ENCODE measurements around the gene NPHP4. TPM values are rescaled to one million over a fixed set of nuclear protein-coding genes. Genes with fewer than 3 reads are reported as not detected.

NPHP4 gene
- total RNA-seq, 2 donors from 2014 or later = 6.2 to 15.9 TPM

GRCh38 chr1:5858246-5858645 is 134.0 kb downstream of the NPHP4 start:
- no peak for DNase-seq
- Histone ChIP-seq H3K9me3 (no peaks in the 10 kb centered on the region), H3K36me3 (no peaks in the 10 kb centered on the region)

GRCh38 chr1:5857508-5858090 is 134.6 kb downstream of the NPHP4 start:
- intact Hi-C loops (cut with DNase I) = no loop called here
- DNase-seq = no peak
- H3K4me1 ChIP-seq = no peaks in the 10 kb centered on the region
- TF ChIP-seq CTCF (IDR thresholded peaks at IDR 0.05) = no peak
- no peaks in the 10 kb centered on the region for H3K9me3 ChIP-seq
- no peaks in the 10 kb centered on the region for H3K36me3 ChIP-seq
- no peaks in the 10 kb centered on the region for H3K27me3 ChIP-seq
- no peak overlapping the region for H3K27ac ChIP-seq
- H3K4me3 ChIP-seq = no peak overlapping the region
- no peak overlapping the region for H3K9ac ChIP-seq (ENCODE audit: low read depth in 2 of 2, low read length in 2 of 2)

More at GRCh38 chr1:5858246-5858645, 134.0 kb downstream of the NPHP4 start:
- Histone ChIP-seq H3K4me3 (no peak overlapping the region), H3K27me3 (no peaks in the 10 kb centered on the region), H3K27ac (no peak overlapping the region), H3K9ac (ENCODE audit: low read depth in 2 of 2, low read length in 2 of 2) (no peak overlapping the region), H3K4me1 (no peaks in the 10 kb centered on the region)
- intact Hi-C loops (cut with DNase I) = no loop called here
- no peak for TF ChIP-seq CTCF (IDR thresholded peaks at IDR 0.05)

DNA sequence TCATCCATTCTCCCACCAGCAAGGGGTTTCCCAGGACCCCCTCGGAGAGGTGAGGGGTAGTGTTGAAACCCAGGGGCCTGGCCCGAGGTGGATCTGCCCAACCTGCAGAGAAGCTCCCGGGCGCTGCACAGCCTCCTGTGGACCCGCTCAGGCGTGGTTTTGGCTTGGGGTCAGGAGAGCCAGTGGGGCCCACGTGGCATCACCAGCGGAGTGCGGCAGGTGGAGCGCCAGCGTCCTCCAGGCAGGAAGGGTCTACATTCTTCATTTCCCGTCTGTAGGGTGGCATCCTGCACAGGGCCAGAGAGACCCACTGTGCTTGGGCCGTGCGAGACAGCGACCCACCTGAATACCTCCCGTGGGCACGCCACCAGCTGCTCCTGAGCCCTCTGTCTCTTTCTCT is 135.2 kb downstream of the NPHP4 start:
- Histone ChIP-seq H3K4me3 (no peak overlapping the region), H3K27ac (no peak overlapping the region), H3K4me1 (no peaks in the 10 kb centered on the region), H3K9me3 (no peaks in the 10 kb centered on the region), H3K9ac (ENCODE audit: low read depth in 2 of 2, low read length in 2 of 2) (no peak overlapping the region), H3K36me3 (no peaks in the 10 kb centered on the region), H3K27me3 (no peaks in the 10 kb centered on the region)
- intact Hi-C loops (cut with DNase I) = no loop called here
- TF ChIP-seq CTCF (IDR thresholded peaks at IDR 0.05) = no peak
- no peak for DNase-seq

- intact Hi-C loops (cut with DNase I) = no loop called here
- no peak for TF ChIP-seq CTCF (IDR thresholded peaks at IDR 0.05)
- no peaks in the 10 kb centered on the region for H3K36me3 ChIP-seq
- H3K9ac ChIP-seq (ENCODE audit: low read depth in 2 of 2, low read length in 2 of 2) = no peak overlapping the region
- no peak overlapping the region for H3K4me3 ChIP-seq
- no peaks in the 10 kb centered on the region for H3K27me3 ChIP-seq
- no peak overlapping the region for H3K27ac ChIP-seq
- DNase-seq = no peak
- no peaks in the 10 kb centered on the region for H3K9me3 ChIP-seq
- no peaks in the 10 kb centered on the region for H3K4me1 ChIP-seq
Observed at GRCh38 chr1:5856246-5856815, 135.9 kb downstream of the NPHP4 start.

GRCh38 chr1:5855196-5855897 is 136.9 kb downstream of the NPHP4 start:
- Histone ChIP-seq H3K4me3 (no peak overlapping the region), H3K9me3 (no peaks in the 10 kb centered on the region), H3K36me3 (no peaks in the 10 kb centered on the region), H3K4me1 (no peaks in the 10 kb centered on the region), H3K27ac (no peak overlapping the region), H3K27me3 (no peaks in the 10 kb centered on the region), H3K9ac (ENCODE audit: low read depth in 2 of 2, low read length in 2 of 2) (no peak overlapping the region)
- intact Hi-C loops (cut with DNase I) = no loop called here
- DNase-seq = no peak
- TF ChIP-seq CTCF (IDR thresholded peaks at IDR 0.05) = no peak
